ENCODE measurements around the gene CBX5.
"Not testable (repeated sequence)": the region's sequence is repeated elsewhere in the genome, so short reads cannot be mapped to it uniquely, and the experiment has no call there.

Gene CBX5

GRCh38 chr12:54193434-54193833, 86.5 kb downstream of the CBX5 start:
- no peaks in the 10 kb centered on the region for H3K36me3 ChIP-seq

DNA sequence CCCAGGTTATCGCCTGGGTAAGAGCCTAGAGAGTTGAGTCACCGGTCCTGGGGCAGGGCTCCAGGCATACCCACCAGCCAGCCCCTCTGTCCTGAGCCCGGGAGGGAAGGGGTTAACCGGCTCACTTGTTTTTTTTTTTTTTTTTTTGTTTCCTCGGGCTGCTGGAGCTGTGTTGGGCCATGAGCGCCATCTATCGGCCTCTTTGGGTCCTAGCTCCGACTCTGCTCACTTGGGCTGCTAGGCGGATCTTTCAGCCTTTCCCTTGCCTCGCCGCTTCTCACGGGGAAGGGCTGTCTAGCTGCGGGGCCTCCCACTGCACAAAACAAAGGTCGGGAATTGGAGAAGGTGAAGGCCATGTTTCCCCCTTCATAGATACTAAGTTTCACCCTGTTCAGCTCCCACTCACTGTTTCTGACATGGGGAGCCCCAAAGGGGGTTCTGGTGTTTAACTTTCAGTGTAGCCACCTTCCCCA, 88.3 kb downstream of the CBX5 start:
- H3K4me3 ChIP-seq, result no peak overlapping the region
- H3K9ac ChIP-seq, result no peak overlapping the region
- H4K20me1 ChIP-seq, result no peaks in the 10 kb centered on the region; the same call in 1 of the 2 replicates
- H3K4me1 ChIP-seq, result peaks cover 30% of the 10 kb centered on the region
- H3K4me2 ChIP-seq, result peak overlapping the region; percentile 16; the same call in 1 of the 2 replicates
- H3K27me3 ChIP-seq, result peaks cover 50% of the 10 kb centered on the region
- H3K9me3 ChIP-seq, result no peaks in the 10 kb centered on the region
- TF ChIP-seq Cebpa-rat (IDR thresholded peaks at IDR 0.05), result no peak
- H3K36me3 ChIP-seq, result peaks cover 8% of the 10 kb centered on the region; the same call in 1 of the 2 replicates
- no peak overlapping the region for H3K27ac ChIP-seq

More at GRCh38 chr12:54193434-54193833, 86.5 kb downstream of the CBX5 start:
- Histone ChIP-seq H4K20me1 (peaks cover 6% of the 10 kb centered on the region; the same call in 1 of the 2 replicates), H3K4me2 (no peak overlapping the region), H3K9me3 (no peaks in the 10 kb centered on the region), H3K27ac (no peak overlapping the region), H3K27me3 (peaks cover 68% of the 10 kb centered on the region), H3K9ac (no peak overlapping the region), H3K4me1 (peaks cover 39% of the 10 kb centered on the region), H3K4me3 (no peak overlapping the region)
- no peak for TF ChIP-seq Cebpa-rat (IDR thresholded peaks at IDR 0.05)

DNA sequence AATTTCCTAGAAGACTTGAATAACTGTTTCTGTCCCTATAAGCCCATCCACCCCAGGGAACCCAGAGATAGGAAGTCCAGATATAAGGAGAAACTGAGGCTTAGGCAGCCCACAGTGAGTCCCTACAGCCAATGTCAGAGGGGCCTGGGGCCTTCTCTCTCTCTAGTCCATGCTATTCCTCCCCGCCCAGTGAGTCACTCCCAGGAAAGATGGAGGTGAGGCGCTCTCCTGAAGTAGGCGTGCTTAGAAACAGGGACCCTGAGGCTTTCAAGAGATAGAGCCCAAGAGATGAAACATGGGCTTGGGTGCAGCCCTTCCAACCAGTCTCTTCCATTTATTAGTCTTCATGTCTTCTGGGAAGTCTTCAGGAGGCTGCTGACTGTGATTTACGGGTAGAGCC, 88.8 kb downstream of the CBX5 start:
- no peak overlapping the region for H3K4me2 ChIP-seq
- no peak overlapping the region for H3K4me3 ChIP-seq
- peaks cover 45% of the 10 kb centered on the region for H3K27me3 ChIP-seq
- peaks cover 10% of the 10 kb centered on the region; the same call in 1 of the 2 replicates for H3K36me3 ChIP-seq
- TF ChIP-seq Cebpa-rat (IDR thresholded peaks at IDR 0.05), result no peak
- peaks cover 26% of the 10 kb centered on the region for H3K4me1 ChIP-seq
- no peak overlapping the region for H3K27ac ChIP-seq
- H3K9me3 ChIP-seq, result no peaks in the 10 kb centered on the region
- H3K9ac ChIP-seq, result no peak overlapping the region
- no peaks in the 10 kb centered on the region; the same call in 1 of the 2 replicates for H4K20me1 ChIP-seq

DNA sequence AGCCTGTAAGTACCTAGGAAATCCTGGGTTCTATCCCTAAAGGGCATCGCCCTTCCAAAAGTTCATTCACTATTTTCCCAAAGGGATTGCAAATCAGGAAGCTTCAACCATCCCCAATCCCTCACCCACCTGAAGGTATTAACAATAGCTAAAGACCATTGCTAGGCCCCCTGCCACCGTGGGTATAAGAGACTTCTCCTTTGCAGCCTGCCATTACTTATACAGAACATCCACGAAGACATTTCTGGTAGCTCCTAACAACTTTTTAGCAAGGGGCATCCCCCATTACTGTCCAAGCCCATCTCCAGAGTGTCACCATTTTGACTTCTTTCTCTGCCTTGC, 90.8 kb downstream of the CBX5 start:
- H3K4me2 ChIP-seq, result peak overlapping the region; percentile 65
- peaks cover 10% of the 10 kb centered on the region; the same call in 1 of the 2 replicates for H3K36me3 ChIP-seq
- no peak overlapping the region for H3K9ac ChIP-seq
- H3K27ac ChIP-seq, result no peak overlapping the region
- peaks cover 18% of the 10 kb centered on the region for H3K4me1 ChIP-seq
- peak overlapping the region; percentile 78 for H3K4me3 ChIP-seq
- TF ChIP-seq Cebpa-rat (IDR thresholded peaks at IDR 0.05), result no peak
- peaks cover 26% of the 10 kb centered on the region for H3K27me3 ChIP-seq
- H3K9me3 ChIP-seq, result no peaks in the 10 kb centered on the region
- no peaks in the 10 kb centered on the region; the same call in 1 of the 2 replicates for H4K20me1 ChIP-seq

DNA sequence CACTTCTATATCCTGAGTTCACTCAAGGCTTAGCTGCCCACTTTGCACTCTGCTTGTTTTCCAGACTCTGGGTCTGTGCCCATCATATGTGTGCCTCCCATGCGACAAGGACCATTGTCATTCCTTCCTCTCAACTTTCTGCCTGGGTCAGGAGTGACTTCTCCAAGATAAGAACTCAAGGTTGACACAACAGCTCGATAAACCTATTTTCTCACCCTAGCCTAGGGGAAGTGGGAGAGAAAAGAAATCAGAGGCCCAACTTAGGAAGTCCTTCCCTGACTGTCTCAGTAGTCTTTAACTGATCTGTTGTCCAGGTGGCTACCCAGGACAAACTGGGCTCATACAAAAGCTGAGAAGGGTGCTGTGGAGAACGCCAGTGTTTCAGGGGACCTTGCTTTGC, 92.8 kb downstream of the CBX5 start:
- Histone ChIP-seq H3K4me1 (peaks cover 18% of the 10 kb centered on the region), H3K9me3 (no peaks in the 10 kb centered on the region), H3K36me3 (peaks cover 27% of the 10 kb centered on the region; the same call in 1 of the 2 replicates), H3K9ac (no peak overlapping the region), H3K4me2 (no peak overlapping the region), H3K27ac (no peak overlapping the region), H3K27me3 (peaks cover 5% of the 10 kb centered on the region), H3K4me3 (no peak overlapping the region), H4K20me1 (peaks cover 14% of the 10 kb centered on the region; the same call in 1 of the 2 replicates)
- TF ChIP-seq Cebpa-rat (IDR thresholded peaks at IDR 0.05), result no peak

DNA sequence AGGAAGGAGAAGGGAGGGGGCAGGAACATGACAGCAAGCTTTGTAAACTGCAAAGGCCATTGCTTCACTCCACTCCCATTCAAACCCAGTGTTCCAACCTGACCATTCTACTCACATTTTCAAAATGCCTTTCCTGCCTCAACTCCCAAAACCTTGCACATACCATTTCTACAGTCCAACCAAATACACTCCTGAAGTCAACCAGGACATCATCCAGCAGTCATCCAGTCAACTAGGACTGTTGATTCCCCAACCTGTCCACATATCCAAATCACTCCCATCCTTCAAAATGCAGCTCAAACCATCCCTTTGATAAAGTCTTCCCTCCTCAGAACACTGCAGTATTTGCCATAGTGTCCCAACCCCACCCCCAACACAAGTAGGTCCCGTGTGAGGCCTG, 94.0 kb downstream of the CBX5 start:
- no peaks in the 10 kb centered on the region for H3K27me3 ChIP-seq
- H3K9me3 ChIP-seq, result no peaks in the 10 kb centered on the region
- no peak for TF ChIP-seq Cebpa-rat (IDR thresholded peaks at IDR 0.05)
- H3K4me2 ChIP-seq, result no peak overlapping the region
- peaks cover 24% of the 10 kb centered on the region; the same call in 1 of the 2 replicates for H4K20me1 ChIP-seq
- no peak overlapping the region for H3K4me3 ChIP-seq
- peaks cover 15% of the 10 kb centered on the region for H3K4me1 ChIP-seq
- no peak overlapping the region for H3K27ac ChIP-seq
- peaks cover 37% of the 10 kb centered on the region; the same call in 1 of the 2 replicates for H3K36me3 ChIP-seq
- no peak overlapping the region for H3K9ac ChIP-seq

DNA sequence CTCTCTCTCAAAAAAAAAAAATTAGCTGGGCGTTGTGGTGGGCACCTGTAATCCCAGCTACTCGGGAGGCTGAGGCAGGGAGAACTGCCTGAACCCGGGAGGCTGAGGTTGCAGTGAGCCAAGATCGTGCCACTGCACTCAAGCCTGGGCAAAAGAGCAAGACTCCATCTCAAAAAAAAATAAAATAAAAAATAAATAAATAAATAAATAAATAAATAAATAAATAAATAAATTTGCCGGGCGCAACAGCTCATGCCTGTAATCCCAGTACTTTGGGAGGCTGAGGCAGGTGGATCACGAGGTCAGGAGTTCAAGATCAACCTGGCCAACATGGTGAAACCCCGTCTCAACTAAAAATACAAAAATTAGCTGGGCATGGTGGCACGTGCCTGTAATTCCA, 94.6 kb downstream of the CBX5 start:
- H3K9me3 ChIP-seq, H3K27me3 ChIP-seq, H3K4me3 ChIP-seq, H3K4me2 ChIP-seq, H3K27ac ChIP-seq, H3K9ac ChIP-seq: not testable (repeated sequence)
- Histone ChIP-seq H3K4me1 (peaks cover 15% of the 10 kb centered on the region), H3K36me3 (peaks cover 37% of the 10 kb centered on the region; the same call in 1 of the 2 replicates), H4K20me1 (peaks cover 24% of the 10 kb centered on the region; the same call in 1 of the 2 replicates)

DNA sequence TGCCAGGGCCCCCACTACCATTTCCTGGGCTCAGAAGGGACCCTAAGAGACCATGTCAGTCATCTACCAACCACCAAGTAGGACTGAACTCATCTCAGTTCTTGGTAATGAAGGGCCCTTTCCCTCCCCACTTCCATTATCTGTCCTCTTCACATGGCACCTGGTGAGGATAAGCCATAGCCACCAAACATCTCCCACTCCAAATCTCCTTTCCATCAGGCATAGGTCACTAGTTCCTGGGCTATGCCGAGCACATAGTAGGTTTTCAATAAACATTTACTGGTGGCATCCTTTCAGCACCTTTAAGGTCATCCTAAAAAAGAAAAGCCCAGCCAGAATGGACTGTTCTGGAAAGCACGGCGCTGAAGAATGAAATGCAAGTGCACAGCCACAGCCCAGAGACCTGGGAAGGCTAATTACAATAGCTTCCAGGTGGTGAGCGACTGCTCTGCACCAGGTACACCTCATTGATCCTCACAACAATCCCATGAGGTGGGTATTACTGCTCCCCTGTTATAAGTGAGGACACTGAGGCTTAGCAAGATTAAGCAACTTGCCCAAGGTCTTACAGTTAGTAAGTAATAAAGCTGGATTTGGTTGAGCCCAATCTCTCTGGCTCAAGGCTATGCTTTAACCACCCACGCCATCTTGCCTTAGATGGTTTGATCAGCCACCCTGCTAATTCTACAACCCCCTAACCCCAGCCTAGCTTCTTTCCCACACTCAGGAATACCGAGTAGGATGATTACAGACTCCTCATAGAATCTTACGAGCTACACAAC, 95.7 kb downstream of the CBX5 start:
- Histone ChIP-seq H3K36me3 (peaks cover 37% of the 10 kb centered on the region; the same call in 1 of the 2 replicates), H3K4me1 (peaks cover 12% of the 10 kb centered on the region), H4K20me1 (peaks cover 24% of the 10 kb centered on the region; the same call in 1 of the 2 replicates), H3K9ac (no peak overlapping the region), H3K4me2 (no peak overlapping the region), H3K27ac (no peak overlapping the region), H3K9me3 (no peaks in the 10 kb centered on the region), H3K27me3 (no peaks in the 10 kb centered on the region), H3K4me3 (no peak overlapping the region)
- TF ChIP-seq Cebpa-rat (IDR thresholded peaks at IDR 0.05), result no peak

GRCh38 chr12:54182981-54183380, 96.9 kb downstream of the CBX5 start:
- H3K9me3 ChIP-seq, result no peaks in the 10 kb centered on the region
- peaks cover 29% of the 10 kb centered on the region; the same call in 1 of the 2 replicates for H4K20me1 ChIP-seq
- no peak overlapping the region for H3K4me3 ChIP-seq
- H3K27me3 ChIP-seq, result no peaks in the 10 kb centered on the region
- H3K4me1 ChIP-seq, result peaks cover 4% of the 10 kb centered on the region
- H3K9ac ChIP-seq, result no peak overlapping the region
- no peak overlapping the region for H3K27ac ChIP-seq
- TF ChIP-seq Cebpa-rat (IDR thresholded peaks at IDR 0.05), result no peak
- no peak overlapping the region for H3K4me2 ChIP-seq
- peaks cover 37% of the 10 kb centered on the region; the same call in 1 of the 2 replicates for H3K36me3 ChIP-seq

DNA sequence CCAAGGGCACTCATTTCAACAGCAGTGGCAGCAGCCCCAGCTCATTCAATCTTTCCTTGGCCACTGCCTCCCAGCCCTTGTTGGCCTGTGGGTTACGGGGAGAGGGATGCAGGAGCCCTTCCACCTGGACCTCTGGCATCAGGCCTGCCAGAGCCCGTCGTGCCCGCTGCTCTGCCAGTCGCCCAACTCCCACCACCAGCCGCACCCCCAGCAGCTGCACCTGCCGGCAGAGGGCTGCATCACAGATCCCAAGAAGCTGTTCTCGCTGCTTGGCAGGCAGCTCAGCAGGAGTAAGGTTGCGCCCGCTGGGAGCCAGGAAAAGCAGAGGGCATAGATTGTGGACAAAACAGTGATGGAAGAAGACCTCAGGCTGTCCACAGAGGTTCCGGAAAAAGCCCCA, 97.8 kb downstream of the CBX5 start:
- no peaks in the 10 kb centered on the region for H3K4me1 ChIP-seq
- no peak overlapping the region for H3K4me3 ChIP-seq
- H3K9ac ChIP-seq, result no peak overlapping the region
- H3K36me3 ChIP-seq, result peaks cover 34% of the 10 kb centered on the region; the same call in 1 of the 2 replicates
- H3K27ac ChIP-seq, result no peak overlapping the region
- H3K4me2 ChIP-seq, result no peak overlapping the region
- peaks cover 2% of the 10 kb centered on the region; the same call in 1 of the 2 replicates for H3K27me3 ChIP-seq
- peaks cover 32% of the 10 kb centered on the region; the same call in 1 of the 2 replicates for H4K20me1 ChIP-seq
- TF ChIP-seq Cebpa-rat (IDR thresholded peaks at IDR 0.05), result no peak
- H3K9me3 ChIP-seq, result no peaks in the 10 kb centered on the region
